ENCODE data around the gene TFF2. TPM values are rescaled to one million over a fixed set of nuclear protein-coding genes. Genes with fewer than 3 reads are reported as not detected.

The TFF2 gene
- polyA plus RNA-seq, 3 donors: not detected

- WGBS (ENCODE audit: insufficient coverage): 39% methylated on average over 16 of the region's 17 CpGs
- Mint-ChIP-seq H3K4me1 (peaks cover 21% of the 10 kb centered on the region), H3K4me3 (peak overlapping the region in 1 of 2 donors; percentile 82), H3K9me3 (peaks cover 0 to 1% (median 0%) of the 10 kb centered on the region in 7 donors), H3K36me3 (no peaks in the 10 kb centered on the region), H3K27me3 (ENCODE audit: low read depth in 3 of 3) (peaks cover 0 to 7% (median 7%) of the 10 kb centered on the region in 3 donors), H3K27ac (peak overlapping the region in 2 of 7 donors; percentile 28 to 77)
- peak overlapping the region in 1 of 3 experiments; percentile 44 for H3K4me3 ChIP-seq (replicated peaks in 1 of 3; ENCODE audit: low read depth in 2 of 3, low read length in 3 of 3)
- TF ChIP-seq CTCF (IDR thresholded peaks at IDR 0.05): no peak
- intact Hi-C loops (cut with micrococcal nuclease): no loop called here
- no peaks in the 10 kb centered on the region for H3K27me3 ChIP-seq (ENCODE audit: control insufficient read depth in 2 of 2, insufficient read depth in 2 of 2, low read length in 2 of 2)
- H4K20me1 ChIP-seq (ENCODE audit: insufficient read depth, low read length): no peaks in the 10 kb centered on the region
- no peaks in the 10 kb centered on the region for H3K36me3 ChIP-seq (replicated peaks in 1 of 2; ENCODE audit: control insufficient read depth in 1 of 2, insufficient read depth in 2 of 2, low read length in 2 of 2)
- H2AFZ ChIP-seq (ENCODE audit: insufficient read depth, low read depth, low read length, poor library complexity, severe bottlenecking): peak overlapping the region; percentile 48
- H3K9ac ChIP-seq (ENCODE audit: insufficient read depth, low read length, poor library complexity, severe bottlenecking): no peak overlapping the region
- DNase-seq: peak in 1 of 3 donors; percentile 7
- H3K27ac ChIP-seq (ENCODE audit: low read depth in 1 of 2, low read length in 2 of 2): no peak overlapping the region
- H3K4me2 ChIP-seq (replicated peaks; ENCODE audit: extremely low read depth, low read length, poor library complexity, severe bottlenecking): peak overlapping the region; percentile 62
- no peaks in the 10 kb centered on the region for H3K9me3 ChIP-seq (replicated peaks in 1 of 2; ENCODE audit: control insufficient read depth in 1 of 2, insufficient read depth in 1 of 2, low read length in 2 of 2)
- no peaks in the 10 kb centered on the region for H3K79me2 ChIP-seq (ENCODE audit: insufficient read depth, low read length)
- peaks cover 16 to 22% of the 10 kb centered on the region in 2 donors for H3K4me1 ChIP-seq (ENCODE audit: control insufficient read depth in 1 of 2, insufficient read depth in 2 of 2, low read length in 2 of 2)
Measured at GRCh38 chr21:42319851-42320572, 30.8 kb downstream of the TFF2 start.

GRCh38 chr21:42319376-42319775 is 31.4 kb downstream of the TFF2 start:
- peak overlapping the region in 1 of 3 experiments; percentile 44 for H3K4me3 ChIP-seq (replicated peaks in 1 of 3; ENCODE audit: low read depth in 2 of 3, low read length in 3 of 3)
- H2AFZ ChIP-seq (ENCODE audit: insufficient read depth, low read depth, low read length, poor library complexity, severe bottlenecking): peak overlapping the region; percentile 48
- no peaks in the 10 kb centered on the region for H3K36me3 Mint-ChIP-seq
- H4K20me1 ChIP-seq (ENCODE audit: insufficient read depth, low read length): no peaks in the 10 kb centered on the region
- no peaks in the 10 kb centered on the region for H3K79me2 ChIP-seq (ENCODE audit: insufficient read depth, low read length)
- peak overlapping the region in 5 of 7 donors; percentile 28 to 77 (median 57) for H3K27ac Mint-ChIP-seq
- no peak for TF ChIP-seq CTCF (IDR thresholded peaks at IDR 0.05)
- 1% methylated on average over 9 of the region's 10 CpGs for WGBS (ENCODE audit: insufficient coverage)
- H3K9me3 Mint-ChIP-seq: no peaks in the 10 kb centered on the region
- H3K4me1 Mint-ChIP-seq: peaks cover 21% of the 10 kb centered on the region
- no peak overlapping the region for H3K27ac ChIP-seq (ENCODE audit: low read depth in 1 of 2, low read length in 2 of 2)
- no peaks in the 10 kb centered on the region for H3K36me3 ChIP-seq (replicated peaks in 1 of 2; ENCODE audit: control insufficient read depth in 1 of 2, insufficient read depth in 2 of 2, low read length in 2 of 2)
- H3K4me2 ChIP-seq (replicated peaks; ENCODE audit: extremely low read depth, low read length, poor library complexity, severe bottlenecking): peak overlapping the region; percentile 62
- H3K9me3 ChIP-seq (replicated peaks in 1 of 2; ENCODE audit: control insufficient read depth in 1 of 2, insufficient read depth in 1 of 2, low read length in 2 of 2): no peaks in the 10 kb centered on the region
- H3K4me1 ChIP-seq (ENCODE audit: control insufficient read depth in 1 of 2, insufficient read depth in 2 of 2, low read length in 2 of 2): peaks cover 16 to 22% of the 10 kb centered on the region in 2 donors
- H3K4me3 Mint-ChIP-seq: peak overlapping the region; percentile 47 to 82
- intact Hi-C loops (cut with micrococcal nuclease): no loop called here
- H3K9ac ChIP-seq (ENCODE audit: insufficient read depth, low read length, poor library complexity, severe bottlenecking): no peak overlapping the region
- H3K27me3 ChIP-seq (ENCODE audit: control insufficient read depth in 2 of 2, insufficient read depth in 2 of 2, low read length in 2 of 2): no peaks in the 10 kb centered on the region
- DNase-seq: peak; percentile 46 to 67 (median 62)
- H3K27me3 Mint-ChIP-seq (ENCODE audit: low read depth in 3 of 3): peaks cover 0 to 7% (median 5%) of the 10 kb centered on the region in 3 donors

All from CD14-positive monocyte (primary cell).